ENCODE results near the gene ADRA2C. TPM values are rescaled to one million over a fixed set of nuclear protein-coding genes. Genes with fewer than 3 reads are reported as not detected.
A peak's percentile ranks its signal among the peaks of the same experiment; 100 is the strongest.

Gene ADRA2C
- total RNA-seq, 2 experiments from 2014 or later: not detected

GRCh38 chr4:3775005-3775404, 8.8 kb downstream of the ADRA2C start:
- ChIA-PET POLR2A (interaction anchor here (0.8 kb wide), 1 partner anchor 84 kb away, joined by 3 read pairs; no protein-coding TSS in a partner anchor), CTCF (no interaction called here)
- no peak overlapping the region for H3K4me3 Mint-ChIP-seq
- H3K36me3 Mint-ChIP-seq (ENCODE audit: low read depth): no peaks in the 10 kb centered on the region
- no peak for ATAC-seq
- no peak overlapping the region for H3K27ac Mint-ChIP-seq
- no peak for DNase-seq
- H3K4me1 Mint-ChIP-seq (ENCODE audit: low read depth): no peaks in the 10 kb centered on the region
- no peaks in the 10 kb centered on the region for H3K9me3 Mint-ChIP-seq (ENCODE audit: insufficient read depth)
- no peaks in the 10 kb centered on the region for H3K27me3 Mint-ChIP-seq (ENCODE audit: low read depth)

DNA sequence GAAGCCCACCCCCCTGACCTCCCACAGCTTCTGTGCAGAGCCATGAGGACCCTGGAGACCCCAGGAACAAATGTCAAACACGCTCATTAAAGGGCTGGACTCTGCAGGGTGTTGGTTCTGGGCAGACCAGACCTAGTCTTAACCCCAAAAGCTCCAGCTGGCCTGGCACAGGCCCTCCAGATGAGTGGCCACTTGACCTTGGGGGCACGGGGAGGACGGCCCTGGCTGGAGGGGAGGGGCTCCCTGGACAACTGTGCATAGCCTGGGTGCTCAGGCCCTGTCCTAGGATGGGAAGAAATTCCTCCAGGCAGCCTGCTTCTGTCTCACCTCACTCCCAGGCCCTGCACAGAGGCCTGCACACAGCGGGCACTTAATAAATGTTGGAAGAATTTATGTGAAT, 9.4 kb downstream of the ADRA2C start:
- no peaks in the 10 kb centered on the region for H3K4me1 Mint-ChIP-seq (ENCODE audit: low read depth)
- no peaks in the 10 kb centered on the region for H3K27me3 Mint-ChIP-seq (ENCODE audit: low read depth)
- H3K9me3 Mint-ChIP-seq (ENCODE audit: insufficient read depth): no peaks in the 10 kb centered on the region
- CTCF ChIA-PET: no interaction called here
- POLR2A ChIA-PET: interaction anchor here (0.8 kb wide), 1 partner anchor 85 kb away, joined by 3 read pairs; no protein-coding TSS in a partner anchor
- no peak overlapping the region for H3K27ac Mint-ChIP-seq
- no peaks in the 10 kb centered on the region for H3K36me3 Mint-ChIP-seq (ENCODE audit: low read depth)
- no peak for ATAC-seq
- no peak for DNase-seq
- H3K4me3 Mint-ChIP-seq: no peak overlapping the region

GRCh38 chr4:3776166-3777032, 10.2 kb downstream of the ADRA2C start:
- ChIA-PET POLR2A (no interaction called here), CTCF (no interaction called here)
- no peaks in the 10 kb centered on the region for H3K9me3 Mint-ChIP-seq (ENCODE audit: insufficient read depth)
- no peaks in the 10 kb centered on the region for H3K4me1 Mint-ChIP-seq (ENCODE audit: low read depth)
- no peaks in the 10 kb centered on the region for H3K27me3 Mint-ChIP-seq (ENCODE audit: low read depth)
- H3K27ac Mint-ChIP-seq: no peak overlapping the region
- H3K4me3 Mint-ChIP-seq: no peak overlapping the region
- ATAC-seq (no peak), DNase-seq (no peak)
- no peaks in the 10 kb centered on the region for H3K36me3 Mint-ChIP-seq (ENCODE audit: low read depth)

GRCh38 chr4:3777033-3777390, 10.8 kb downstream of the ADRA2C start:
- H3K27ac Mint-ChIP-seq: no peak overlapping the region
- POLR2A ChIA-PET: no interaction called here
- CTCF ChIA-PET: no interaction called here
- no peaks in the 10 kb centered on the region for H3K4me1 Mint-ChIP-seq (ENCODE audit: low read depth)
- no peak for DNase-seq
- H3K36me3 Mint-ChIP-seq (ENCODE audit: low read depth): no peaks in the 10 kb centered on the region
- ATAC-seq: no peak
- H3K27me3 Mint-ChIP-seq (ENCODE audit: low read depth): no peaks in the 10 kb centered on the region
- H3K9me3 Mint-ChIP-seq (ENCODE audit: insufficient read depth): no peaks in the 10 kb centered on the region
- H3K4me3 Mint-ChIP-seq: no peak overlapping the region

GRCh38 chr4:3777669-3778068, 11.5 kb downstream of the ADRA2C start:
- Mint-ChIP-seq H3K27ac (no peak overlapping the region), H3K9me3 (ENCODE audit: insufficient read depth) (no peaks in the 10 kb centered on the region), H3K4me3 (no peak overlapping the region), H3K36me3 (ENCODE audit: low read depth) (no peaks in the 10 kb centered on the region), H3K4me1 (ENCODE audit: low read depth) (no peaks in the 10 kb centered on the region), H3K27me3 (ENCODE audit: low read depth) (no peaks in the 10 kb centered on the region)
- POLR2A ChIA-PET: no interaction called here
- CTCF ChIA-PET: no interaction called here
- DNase-seq (no peak), ATAC-seq (no peak)

- no peak for ATAC-seq
- ChIA-PET POLR2A (no interaction called here), CTCF (no interaction called here)
- H3K4me1 Mint-ChIP-seq (ENCODE audit: low read depth): no peaks in the 10 kb centered on the region
- DNase-seq: no peak
- no peaks in the 10 kb centered on the region for H3K27me3 Mint-ChIP-seq (ENCODE audit: low read depth)
- no peaks in the 10 kb centered on the region for H3K36me3 Mint-ChIP-seq (ENCODE audit: low read depth)
- H3K9me3 Mint-ChIP-seq (ENCODE audit: insufficient read depth): no peaks in the 10 kb centered on the region
- no peak overlapping the region for H3K4me3 Mint-ChIP-seq
- H3K27ac Mint-ChIP-seq: no peak overlapping the region
These were observed 13.3 kb downstream of the ADRA2C start for GRCh38 chr4:3779509-3779908.

DNA sequence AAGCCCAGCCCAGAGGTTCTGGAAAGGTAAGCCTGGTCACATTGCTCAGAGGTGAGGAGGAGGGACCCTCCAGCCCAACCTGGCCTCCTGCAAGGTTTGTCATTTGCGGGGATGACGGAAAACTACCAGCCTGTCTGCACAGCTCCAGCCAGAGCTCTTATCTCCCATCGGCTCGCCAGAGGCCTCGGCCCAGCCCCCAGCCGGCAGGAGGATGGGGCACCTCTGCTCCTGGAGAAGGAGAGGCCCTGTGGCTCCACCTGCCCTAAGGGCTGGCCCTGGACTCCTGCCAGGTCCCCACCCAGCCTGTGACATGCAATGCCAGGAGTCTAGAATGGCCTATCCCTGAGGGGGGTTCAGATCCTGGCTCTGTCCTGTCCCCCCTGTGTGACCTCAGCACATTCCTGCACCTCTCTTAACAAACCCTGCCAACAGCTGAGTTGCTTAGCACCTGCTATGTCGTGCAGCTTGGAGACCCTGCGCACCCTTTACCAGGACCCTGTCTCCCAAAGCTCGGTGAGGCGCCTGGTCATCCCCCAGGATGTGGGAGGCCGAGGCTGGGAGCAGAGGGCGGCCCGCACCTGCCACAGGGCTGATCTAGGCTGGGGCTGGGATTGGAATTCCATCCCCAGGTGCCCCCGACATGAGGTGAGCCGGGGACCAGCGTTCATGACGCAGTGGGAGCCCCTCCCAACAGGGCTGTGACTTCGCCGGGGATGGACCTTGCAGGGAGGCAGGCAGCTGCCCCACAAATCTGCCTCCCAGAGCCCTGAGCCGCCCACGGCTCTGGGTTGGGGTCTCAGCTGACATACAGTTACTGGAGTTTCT, 14.4 kb downstream of the ADRA2C start:
- CTCF ChIA-PET: no interaction called here
- Mint-ChIP-seq H3K27me3 (ENCODE audit: low read depth) (no peaks in the 10 kb centered on the region), H3K27ac (no peak overlapping the region), H3K9me3 (ENCODE audit: insufficient read depth) (no peaks in the 10 kb centered on the region), H3K4me1 (ENCODE audit: low read depth) (no peaks in the 10 kb centered on the region), H3K4me3 (no peak overlapping the region), H3K36me3 (ENCODE audit: low read depth) (no peaks in the 10 kb centered on the region)
- ATAC-seq (peak; percentile 14), DNase-seq (no peak)
- POLR2A ChIA-PET: no interaction called here

- no peaks in the 10 kb centered on the region for H3K36me3 Mint-ChIP-seq (ENCODE audit: low read depth)
- CTCF ChIA-PET: no interaction called here
- H3K4me1 Mint-ChIP-seq (ENCODE audit: low read depth): no peaks in the 10 kb centered on the region
- H3K9me3 Mint-ChIP-seq (ENCODE audit: insufficient read depth): no peaks in the 10 kb centered on the region
- H3K4me3 Mint-ChIP-seq: no peak overlapping the region
- H3K27ac Mint-ChIP-seq: no peak overlapping the region
- no peaks in the 10 kb centered on the region for H3K27me3 Mint-ChIP-seq (ENCODE audit: low read depth)
- DNase-seq (peak; percentile 24), ATAC-seq (peak; percentile 32)
- POLR2A ChIA-PET: no interaction called here
These were observed 15.2 kb downstream of the ADRA2C start for GRCh38 chr4:3781193-3781886.

- CTCF ChIA-PET: no interaction called here
- Mint-ChIP-seq H3K27ac (no peak overlapping the region), H3K9me3 (ENCODE audit: insufficient read depth) (no peaks in the 10 kb centered on the region), H3K4me1 (ENCODE audit: low read depth) (no peaks in the 10 kb centered on the region), H3K36me3 (ENCODE audit: low read depth) (no peaks in the 10 kb centered on the region), H3K4me3 (no peak overlapping the region), H3K27me3 (ENCODE audit: low read depth) (no peaks in the 10 kb centered on the region)
- no peak for ATAC-seq
- POLR2A ChIA-PET: no interaction called here
- no peak for DNase-seq
These were observed 16.1 kb downstream of the ADRA2C start for GRCh38 chr4:3781997-3782930.

DNA sequence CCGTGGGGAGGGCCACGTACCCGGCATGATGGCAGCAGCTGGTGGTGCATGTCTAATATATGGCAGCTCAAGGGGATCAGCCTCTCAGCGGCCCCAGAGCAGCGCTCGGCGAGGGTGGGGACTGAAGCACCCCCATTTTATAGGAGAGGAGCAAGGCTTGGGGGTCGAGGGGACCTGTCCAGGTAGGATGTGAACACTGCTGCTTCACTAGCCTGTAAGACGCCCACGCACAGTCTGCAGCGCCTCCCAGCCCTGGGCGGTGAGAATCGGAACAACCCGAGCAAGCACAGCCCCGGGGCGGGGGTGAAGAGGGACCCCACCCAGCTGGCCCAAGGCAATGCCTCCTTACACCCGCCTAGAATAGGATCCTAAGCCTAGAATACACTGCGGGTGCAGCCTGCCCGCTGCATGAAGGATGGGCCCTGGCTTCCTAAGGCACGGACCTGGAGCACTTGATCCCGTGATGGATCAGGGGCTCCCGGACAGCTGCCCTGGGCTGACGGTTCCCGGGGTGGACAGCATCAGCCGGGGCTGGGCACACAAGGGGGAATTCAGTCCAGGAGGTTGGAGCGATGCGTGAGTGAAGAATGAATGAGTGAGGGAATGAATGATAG, 17.6 kb downstream of the ADRA2C start:
- CTCF ChIA-PET: no interaction called here
- H3K27me3 Mint-ChIP-seq (ENCODE audit: low read depth): no peaks in the 10 kb centered on the region
- no peaks in the 10 kb centered on the region for H3K9me3 Mint-ChIP-seq (ENCODE audit: insufficient read depth)
- H3K27ac Mint-ChIP-seq: no peak overlapping the region
- no peaks in the 10 kb centered on the region for H3K36me3 Mint-ChIP-seq (ENCODE audit: low read depth)
- no peaks in the 10 kb centered on the region for H3K4me1 Mint-ChIP-seq (ENCODE audit: low read depth)
- no peak for DNase-seq
- POLR2A ChIA-PET: no interaction called here
- no peak overlapping the region for H3K4me3 Mint-ChIP-seq
- ATAC-seq: no peak
